SKM-1 treated with dmso at 0.1 percent for 144 hours (cell line): ENCODE data around the gene IGDCC3.
"Not testable (repeated sequence)": the region's sequence is repeated elsewhere in the genome, so short reads cannot be mapped to it uniquely, and the experiment has no call there.

Experiments
- DNase-seq: peaks from one replicate; lab custom pipeline; 2025; ENCODE audit not compliant: unreplicated experiment; lab: John Stamatoyannopoulos, UW

IGDCC3 gene

DNA sequence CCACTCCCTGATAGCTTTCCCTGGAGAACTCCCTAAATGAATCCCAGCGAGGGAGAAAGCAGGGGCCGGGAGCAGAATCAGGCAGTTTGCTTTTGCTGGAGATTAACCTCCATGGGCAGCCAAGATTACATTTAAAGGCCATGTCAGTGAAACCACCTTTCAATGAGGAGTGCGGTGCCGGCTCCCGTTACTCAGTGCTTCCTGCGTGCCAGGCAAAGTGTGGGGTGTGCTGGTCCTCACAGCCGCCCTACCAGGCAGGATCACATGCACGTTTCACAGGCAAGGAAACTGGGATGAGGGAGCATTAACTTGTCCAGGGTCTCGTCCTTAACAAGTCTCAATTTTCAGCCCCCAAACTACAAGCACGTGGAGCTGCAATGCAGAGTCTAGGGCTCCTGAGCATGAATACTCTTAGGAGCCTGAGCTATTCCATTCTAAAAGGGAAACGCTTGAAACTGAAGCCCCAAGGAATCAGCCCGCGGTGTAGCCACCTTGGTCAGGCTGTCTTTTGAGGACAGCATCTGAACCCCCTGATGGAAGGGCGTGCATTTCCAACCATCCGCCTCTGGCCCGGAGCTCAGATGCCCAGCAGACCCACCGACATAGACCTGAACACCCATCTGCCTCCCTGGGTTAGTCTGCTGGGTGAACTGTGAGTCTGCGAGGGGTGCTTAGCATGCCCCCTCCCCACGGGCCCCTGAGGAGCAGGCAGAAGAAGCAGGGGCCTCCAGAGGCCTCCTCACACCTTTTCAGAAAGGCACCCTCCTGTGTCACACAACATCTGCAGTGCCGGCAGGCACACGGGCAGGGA, 5.6 kb downstream of the IGDCC3 start:
- no peak for DNase-seq

DNA sequence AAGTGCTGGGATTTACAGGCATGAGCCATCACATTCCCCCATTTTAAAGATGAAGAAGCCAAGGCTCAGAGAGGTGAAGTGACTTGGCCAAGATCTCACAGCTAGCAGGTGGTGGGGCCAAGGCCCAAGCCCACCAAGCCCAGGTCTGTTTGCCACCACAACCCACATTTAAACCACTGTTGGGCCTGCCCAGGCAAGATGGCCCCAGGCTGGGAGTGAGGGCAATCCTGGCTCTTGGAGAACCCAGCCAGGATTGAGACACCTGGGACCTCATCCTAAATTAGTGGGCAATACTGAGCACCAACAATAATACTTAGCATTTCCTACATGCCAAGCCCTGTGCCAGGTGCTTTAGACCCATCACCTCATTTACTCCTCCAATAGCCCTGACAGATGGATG, 6.9 kb downstream of the IGDCC3 start:
- DNase-seq: no peak

DNA sequence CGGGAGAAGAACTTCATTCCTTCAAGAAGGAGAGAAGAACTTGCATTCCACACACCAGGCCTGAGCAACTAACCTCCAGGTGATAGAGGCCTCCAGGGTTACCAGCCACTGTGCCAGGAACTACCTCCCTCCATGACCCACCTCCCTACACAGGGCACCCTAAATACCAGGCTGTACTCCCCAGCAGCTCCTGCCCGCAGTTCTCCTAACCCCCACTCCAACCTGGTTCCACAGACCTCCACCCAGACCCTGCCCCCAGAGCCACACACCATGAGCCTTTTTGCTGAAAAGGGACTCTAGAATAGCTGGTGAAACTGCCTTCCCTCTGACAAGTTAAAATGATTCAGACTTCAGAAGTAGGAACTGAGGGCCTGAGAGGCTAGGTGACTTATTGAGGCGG, 8.2 kb downstream of the IGDCC3 start:
- DNase-seq: no peak

- DNase-seq: no peak
These were observed 8.6 kb downstream of the IGDCC3 start for GRCh38 chr15:65369212-65369547.

DNA sequence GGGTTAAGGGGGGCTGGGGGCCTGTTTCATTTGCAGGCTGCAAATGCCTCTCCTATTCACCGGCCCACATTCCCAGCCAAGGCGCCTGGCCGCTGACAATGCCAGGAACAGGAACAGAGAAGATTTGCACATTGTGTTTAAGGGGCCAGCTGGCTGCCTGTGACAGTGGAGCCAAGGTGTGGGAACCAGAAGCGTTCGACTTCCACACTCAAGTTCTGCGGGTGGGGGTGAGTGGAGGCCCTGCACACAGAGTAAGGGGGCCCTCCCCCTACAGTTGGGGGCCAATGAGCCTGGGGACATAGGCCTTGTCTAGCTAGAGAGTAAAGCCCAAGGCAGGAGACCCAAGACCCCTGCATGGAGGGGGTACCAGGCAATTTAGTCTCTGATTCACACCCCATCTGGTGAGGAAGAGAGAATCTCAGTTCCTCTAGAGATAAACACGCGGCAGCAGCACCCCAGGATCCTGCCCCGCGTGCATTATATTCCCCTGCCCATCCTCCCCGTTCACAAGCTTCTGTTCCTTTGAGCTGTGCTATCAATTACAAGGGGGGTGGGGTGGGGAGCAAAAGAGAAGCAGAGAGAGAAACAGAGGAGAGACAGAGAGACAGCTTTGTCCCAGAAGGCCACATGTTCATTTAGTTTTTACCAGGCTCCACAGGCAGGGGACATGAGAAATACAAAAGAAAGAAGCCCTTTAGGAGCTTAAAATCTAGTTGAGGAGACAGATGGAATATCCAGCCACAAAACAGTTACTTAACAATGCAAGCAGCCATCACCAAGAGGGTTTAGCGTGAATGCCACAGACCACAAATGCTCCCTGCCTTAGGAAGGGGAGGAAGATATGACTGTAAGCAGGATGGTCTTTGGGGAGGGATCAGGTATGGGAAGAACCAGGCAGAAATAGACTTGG, 9.2 kb downstream of the IGDCC3 start:
- no peak for DNase-seq

DNA sequence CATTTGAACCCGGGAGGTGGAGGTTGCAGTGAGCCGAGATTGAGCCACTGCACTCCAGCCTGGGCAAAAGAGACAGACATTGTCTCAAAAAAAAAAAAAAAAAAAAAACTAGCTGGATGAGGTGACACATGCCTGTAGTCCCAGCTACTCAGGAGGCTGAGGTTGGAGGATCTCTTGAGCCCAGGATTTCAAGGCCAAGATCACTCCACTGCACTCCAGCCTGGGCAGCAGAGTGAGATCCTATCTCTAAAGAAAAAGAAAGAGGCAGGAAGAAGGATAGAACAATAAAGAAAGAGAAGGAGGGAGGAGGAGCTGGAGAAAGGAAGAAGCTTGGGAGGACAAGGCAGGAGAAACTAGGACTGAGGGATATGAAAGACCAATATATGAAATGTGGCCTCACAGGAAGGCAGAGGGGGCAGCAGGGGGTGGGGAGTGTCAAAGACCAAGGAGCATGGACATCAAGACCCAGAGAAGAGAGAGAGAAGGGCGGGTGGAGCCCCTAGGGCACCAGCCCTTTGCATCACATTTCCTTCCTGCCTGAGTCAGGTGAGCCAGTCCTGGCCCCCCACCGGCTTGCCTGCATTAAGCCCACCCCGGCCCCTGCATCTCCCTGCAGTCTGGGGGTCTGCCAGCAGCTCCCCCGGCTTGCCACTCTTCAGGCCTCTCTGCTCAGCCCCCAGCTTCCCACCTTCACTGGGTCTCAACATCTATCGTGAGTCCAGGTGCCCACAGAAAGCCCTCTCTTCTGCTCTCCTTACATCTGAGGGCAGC, 11.5 kb downstream of the IGDCC3 start:
- no peak for DNase-seq

GRCh38 chr15:65365229-65365628, 12.6 kb downstream of the IGDCC3 start:
- DNase-seq: no peak

- DNase-seq: no peak
These were observed 14.0 kb downstream of the IGDCC3 start for GRCh38 chr15:65363766-65364165.

DNA sequence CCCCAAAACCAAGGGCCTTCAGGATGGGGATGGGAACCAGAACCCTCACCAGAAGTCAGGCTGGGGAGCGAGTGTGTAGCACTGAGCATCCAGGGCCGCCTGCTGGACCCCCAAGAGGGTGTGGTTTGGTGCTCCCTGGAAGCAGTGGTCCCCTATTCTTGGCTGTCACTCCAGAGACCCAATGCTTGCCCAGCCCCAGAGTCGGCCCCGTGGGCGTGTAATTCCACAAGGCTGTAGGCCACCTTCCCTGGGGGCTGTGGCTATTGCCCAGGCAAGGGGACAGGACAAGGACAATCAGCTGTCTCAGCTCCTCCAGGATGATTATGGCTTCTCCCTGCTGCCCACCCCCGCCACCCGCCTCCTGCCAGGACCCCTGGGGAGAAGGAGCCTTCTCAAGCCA, 14.5 kb downstream of the IGDCC3 start:
- no peak for DNase-seq

DNA sequence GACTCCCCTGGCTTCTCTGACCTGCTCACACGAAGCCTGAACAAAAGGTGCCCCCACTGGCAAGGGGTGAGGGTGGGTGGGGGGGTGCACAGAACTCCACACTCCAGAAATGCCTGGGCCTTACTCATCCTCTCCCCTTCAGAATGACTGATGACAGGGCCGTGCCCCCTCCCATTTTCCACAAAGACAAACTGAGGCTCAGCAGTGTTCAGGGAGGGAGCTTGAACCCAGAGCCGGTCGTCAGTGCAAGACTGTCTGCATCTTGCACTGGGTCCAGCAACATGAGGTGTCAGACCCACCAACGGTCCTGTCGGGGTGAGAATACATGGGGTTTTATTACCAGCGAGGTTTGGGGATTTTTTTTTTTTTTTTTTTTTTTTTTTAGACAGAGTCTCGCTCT, 15.3 kb downstream of the IGDCC3 start:
- DNase-seq: no peak

DNA sequence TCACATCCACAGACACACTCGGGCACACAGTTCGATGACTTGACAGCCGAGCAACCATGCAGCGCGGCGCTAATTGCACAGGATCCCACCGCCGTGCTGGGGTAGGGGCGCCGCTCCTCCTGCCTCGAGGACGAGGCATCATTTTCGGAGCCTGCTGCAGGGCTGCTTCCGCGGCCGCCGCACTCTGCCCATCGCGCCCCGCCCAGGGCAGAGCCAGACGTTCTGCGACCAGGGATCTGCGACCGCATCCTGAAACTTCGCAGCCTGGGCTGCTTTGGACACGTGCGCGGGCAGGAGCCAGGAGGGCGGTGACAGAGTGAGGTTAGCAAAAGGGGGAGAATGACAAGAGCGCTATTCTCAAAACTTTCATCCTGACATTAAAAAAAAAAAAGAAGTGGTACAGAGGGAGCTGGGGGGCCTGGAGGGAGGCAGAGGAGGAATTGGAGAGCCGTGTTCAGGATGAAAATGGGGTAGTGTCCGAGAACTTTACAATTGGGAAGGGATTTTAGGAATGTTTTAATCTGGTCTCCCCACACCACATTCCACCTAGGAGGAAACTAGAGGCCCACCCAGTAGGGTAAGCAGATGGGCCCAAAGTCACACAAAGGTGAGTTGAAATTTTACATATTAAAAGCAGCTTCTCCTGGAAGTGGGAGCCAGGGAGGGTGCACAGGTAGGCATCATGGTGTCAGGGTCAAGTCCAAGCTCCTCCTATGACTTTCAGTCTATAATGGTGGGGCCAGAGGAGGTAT, 15.9 kb downstream of the IGDCC3 start:
- no peak for DNase-seq

DNA sequence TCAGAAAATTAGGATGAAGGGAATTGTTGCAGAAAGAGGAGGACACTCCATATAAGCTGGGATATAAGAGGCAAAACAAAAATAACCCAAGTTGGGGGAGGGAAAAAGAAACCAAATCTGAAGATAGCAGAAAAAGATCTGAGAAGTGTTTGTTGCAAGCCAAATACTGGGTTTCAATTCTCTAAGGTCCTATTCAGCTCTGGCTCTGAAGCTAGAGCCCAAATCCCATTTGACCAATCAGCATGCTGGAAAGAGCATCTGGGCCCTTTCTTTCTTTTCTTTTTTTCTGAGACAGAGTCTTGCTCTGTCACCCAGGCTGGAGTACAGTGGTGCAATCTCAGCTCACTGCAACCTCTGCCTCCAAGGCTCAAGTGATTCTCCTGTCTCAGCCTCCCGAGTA, 17.3 kb downstream of the IGDCC3 start:
- DNase-seq: no peak

DNA sequence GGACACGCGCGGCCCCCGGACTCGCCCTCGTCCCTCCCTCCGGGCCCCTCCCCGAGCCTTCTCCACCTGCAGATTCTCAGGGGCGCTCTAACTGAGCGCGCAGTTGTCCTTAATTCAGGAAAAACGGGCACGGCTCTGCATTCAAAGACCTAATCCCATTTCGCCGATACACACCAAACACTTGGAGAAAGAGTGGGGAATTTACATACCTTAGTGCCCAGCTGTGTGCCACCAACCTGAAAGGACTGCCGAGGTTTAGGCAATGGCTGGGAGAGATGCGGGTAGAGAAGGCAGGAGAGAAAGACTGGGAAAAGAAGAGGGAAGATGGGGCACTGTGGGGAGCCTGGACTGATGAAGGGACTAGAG, 21.8 kb downstream of the IGDCC3 start:
- DNase-seq: no peak

- DNase-seq: no peak
These were observed 22.4 kb downstream of the IGDCC3 start for GRCh38 chr15:65355173-65355987.

- DNase-seq: no peak
These were observed 23.0 kb downstream of the IGDCC3 start for GRCh38 chr15:65354835-65355172.

GRCh38 chr15:65351972-65352371, 25.8 kb downstream of the IGDCC3 start:
- DNase-seq: not testable (repeated sequence)

DNA sequence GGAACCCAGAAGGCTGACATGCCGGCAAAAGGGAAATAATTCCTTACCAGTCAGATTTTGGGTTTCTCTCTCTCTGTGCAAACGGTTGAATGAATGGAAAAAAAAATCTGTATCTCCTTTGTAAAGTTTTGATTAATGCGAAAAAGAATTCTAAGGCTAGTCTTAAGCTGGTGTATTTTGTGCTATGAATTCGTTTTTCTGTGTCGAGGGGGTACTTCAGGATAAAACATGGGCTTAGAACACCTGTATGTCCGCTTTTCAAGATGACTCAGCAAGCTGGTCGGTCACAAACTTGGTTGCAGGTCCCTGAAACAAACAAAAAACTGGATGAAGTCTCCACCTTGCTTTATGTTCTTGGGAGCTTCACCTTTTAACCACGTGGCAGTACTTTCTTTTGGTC, 28.5 kb downstream of the IGDCC3 start:
- no peak for DNase-seq

DNA sequence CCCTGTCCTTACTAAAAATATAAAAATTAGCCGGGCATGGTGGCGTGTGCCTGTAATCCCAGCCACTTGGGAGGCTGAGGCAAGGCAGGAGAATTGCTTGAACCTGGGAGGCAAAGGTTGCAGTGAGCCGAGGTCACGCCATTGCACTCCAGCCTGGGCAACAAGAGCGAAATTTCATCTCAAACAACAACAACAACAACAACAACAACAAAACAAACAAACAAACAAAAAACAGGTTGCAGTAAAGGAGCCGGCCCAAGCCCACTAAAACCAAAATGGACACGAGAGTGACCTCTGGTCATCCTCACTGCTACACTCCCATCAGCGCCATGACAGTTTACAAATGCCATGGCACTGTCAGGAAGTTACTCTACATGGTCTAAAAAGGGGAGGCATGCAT, 30.0 kb downstream of the IGDCC3 start:
- not testable (repeated sequence) for DNase-seq

DNA sequence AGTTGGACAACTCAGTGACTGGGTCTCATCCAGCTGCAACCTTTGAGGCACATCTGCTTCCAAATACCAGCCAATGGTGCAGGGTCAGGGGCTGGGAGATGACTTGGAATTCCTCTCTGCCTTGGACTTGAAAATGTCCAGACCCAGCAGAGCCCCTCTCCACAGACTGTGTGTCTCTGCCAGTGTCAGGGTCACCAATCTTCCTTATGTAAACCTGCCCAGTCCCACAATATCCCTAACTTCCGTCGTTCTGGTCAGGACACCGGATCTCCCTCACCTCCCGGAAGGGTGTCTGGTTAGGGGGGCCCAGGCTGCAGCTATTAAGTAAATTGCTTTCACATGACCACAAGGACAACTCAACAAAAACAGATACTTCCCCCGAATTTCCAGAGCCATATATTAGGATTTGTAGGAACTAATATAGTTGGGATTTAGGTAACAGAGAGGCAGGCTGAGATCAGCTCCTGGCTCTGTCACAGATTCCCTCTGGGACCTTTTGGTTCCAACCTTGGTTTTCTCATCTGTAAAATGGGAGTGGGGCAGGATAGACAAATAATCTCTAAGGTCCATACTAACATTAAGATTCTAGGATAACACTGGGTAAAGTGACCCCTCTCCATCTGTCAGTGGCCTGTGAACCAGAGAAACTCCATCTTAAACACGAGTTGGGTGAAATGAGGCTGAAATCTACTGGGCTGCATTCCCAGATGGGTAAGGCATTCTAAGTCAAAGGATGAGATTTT, 30.8 kb downstream of the IGDCC3 start:
- no peak for DNase-seq

DNA sequence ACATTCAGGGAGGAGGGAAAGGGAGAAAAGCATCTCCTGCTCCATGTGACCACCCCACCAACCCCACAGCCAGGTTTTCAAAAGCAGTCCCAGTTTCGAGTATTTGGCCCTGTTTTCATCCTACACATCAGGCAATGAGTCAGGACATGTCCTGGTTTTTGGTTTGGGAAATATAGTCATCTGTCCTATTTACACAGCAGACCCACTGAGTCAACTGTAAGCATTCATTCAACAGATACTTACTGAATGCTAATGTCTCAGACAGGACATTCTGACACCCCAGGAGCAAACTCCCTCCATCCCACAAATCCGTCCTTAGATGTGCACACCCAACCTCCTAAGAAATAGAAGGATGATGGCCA, 32.9 kb downstream of the IGDCC3 start:
- no peak for DNase-seq
